Left renal pelvis (tissue), 4 donors: ENCODE measurements around the gene GOLM1. TPM values are rescaled to one million over a fixed set of nuclear protein-coding genes. Genes with fewer than 3 reads are reported as not detected.
"Not testable (repeated sequence)": the region's sequence is repeated elsewhere in the genome, so short reads cannot be mapped to it uniquely, and the experiment has no call there.

Experiments used
- DNase-seq, 4 donors: peaks; one replicate each; pipeline ENCODE4 v3.0.0-alpha.2; 2013; ENCODE audit warnings: low read depth in 4 of 4, low spot score in 3 of 4
- polyA plus RNA-seq, 4 donors: library from polyadenylated mRNA; unstranded; fragments of 120-200 nt; gene quantifications; one replicate each; pipeline ENCODE4 v1.2.1, GENCODE V29; 2013; ENCODE audit not compliant: insufficient read length in 4 of 4

GOLM1 gene
- 100 to 1,000 TPM; 136 to 176 (median 162) TPM for polyA plus RNA-seq

- DNase-seq, result peak in 1 of 4 donors; percentile 48
These were observed at the start of gene GOLM1 for GRCh38 chr9:86098824-86099700. TSS of gene GOLM1 (minus strand) at chr9:86099558. CDS start at chr9:86079320, 20,238 bp downstream.

- DNase-seq, result not testable (repeated sequence)
These were observed 47.3 kb upstream of the GOLM1 start for GRCh38 chr9:86146671-86147070.

GRCh38 chr9:86145960-86146359 is 46.6 kb upstream of the GOLM1 start:
- not testable (repeated sequence) for DNase-seq

- DNase-seq, result no peak
These were observed 43.6 kb upstream of the GOLM1 start for GRCh38 chr9:86142973-86143372.

- no peak for DNase-seq
These were observed 42.5 kb upstream of the GOLM1 start for GRCh38 chr9:86141843-86142242.

GRCh38 chr9:86135371-86135770 is 36.0 kb upstream of the GOLM1 start:
- DNase-seq, result no peak

- DNase-seq, result no peak
These were observed 35.0 kb upstream of the GOLM1 start for GRCh38 chr9:86134361-86134760.

- DNase-seq, result no peak
These were observed 29.0 kb upstream of the GOLM1 start for GRCh38 chr9:86128235-86128822.

- DNase-seq, result peak; percentile 26 to 64 (median 34)
These were observed 27.9 kb upstream of the GOLM1 start for GRCh38 chr9:86126998-86127972.

- DNase-seq, result no peak
These were observed 23.0 kb upstream of the GOLM1 start for GRCh38 chr9:86122311-86122710.

- no peak for DNase-seq
These were observed 20.1 kb upstream of the GOLM1 start for GRCh38 chr9:86119457-86119856.

GRCh38 chr9:86116425-86116824 is 17.1 kb upstream of the GOLM1 start:
- DNase-seq, result no peak

GRCh38 chr9:86115886-86116285 is 16.5 kb upstream of the GOLM1 start:
- DNase-seq, result no peak

GRCh38 chr9:86112057-86112456 is 12.7 kb upstream of the GOLM1 start:
- no peak for DNase-seq

- DNase-seq, result no peak
These were observed 3.3 kb upstream of the GOLM1 start for GRCh38 chr9:86102626-86103025.

GRCh38 chr9:86099701-86100364 is 475 bp upstream of the GOLM1 start:
- peak in 1 of 4 donors; percentile 18 for DNase-seq

- no peak for DNase-seq
These were observed 1.7 kb downstream of the GOLM1 start for GRCh38 chr9:86097510-86098224.

GRCh38 chr9:86096386-86096785 is 3.0 kb downstream of the GOLM1 start:
- no peak for DNase-seq

GRCh38 chr9:86093788-86094555 is 5.4 kb downstream of the GOLM1 start:
- peak in 1 of 4 donors; percentile 34 for DNase-seq
